ENCODE results near the gene HSCB. TPM values are rescaled to one million over a fixed set of nuclear protein-coding genes. Genes with fewer than 3 reads are reported as not detected.

Gene HSCB
- total and polyA plus RNA-seq, 9 of the 15 experiments (the other 6 are each of a cell fraction or from before 2014, with no cell fraction given): 2.6 to 13.1 (median 8.6) TPM

GRCh38 chr22:28773461-28773867 lies 31.6 kb downstream of the HSCB start:
- DNase-seq (ENCODE audit: extremely low read depth in 1 of 4, low spot score in 3 of 4) (no peak), ATAC-seq (peak; percentile 32), FAIRE-seq (peak; percentile 26)
- Histone ChIP-seq H3K79me2 (ENCODE audit: control insufficient read depth, insufficient read depth, low read length) (peaks cover 36% of the 10 kb centered on the region), H3K9me1 (ENCODE audit: control insufficient read depth, insufficient read depth, low read length) (no peaks in the 10 kb centered on the region), H3K9ac (ENCODE audit: insufficient read depth in 1 of 2, low read depth in 2 of 2, low read length in 2 of 2) (peak overlapping the region; percentile 88 to 94; a peak in 3 of 4 replicates), H3K36me3 (ENCODE audit: control insufficient read depth, insufficient read depth, low read length) (peaks cover 26% of the 10 kb centered on the region; the same call in 1 of the 3 replicates), H3K4me3 (peak overlapping the region; percentile 84), H4K20me1 (replicated peaks; ENCODE audit: control insufficient read depth, insufficient read depth, low read length) (no peaks in the 10 kb centered on the region), H3K9me3 (replicated peaks; ENCODE audit: control insufficient read depth, insufficient read depth, low read depth, low read length) (no peaks in the 10 kb centered on the region), H2AFZ (ENCODE audit: low read depth, low read length) (peak overlapping the region; percentile 85; the same call in 1 of the 2 replicates), H3K27me3 (ENCODE audit: control insufficient read depth in 2 of 2, insufficient read depth in 2 of 2, low read length in 2 of 2) (no peaks in the 10 kb centered on the region), H3K4me2 (ENCODE audit: insufficient read depth, low read length) (peak overlapping the region; percentile 84), H3K4me1 (replicated peaks in 1 of 2; ENCODE audit: control insufficient read depth in 2 of 2, insufficient read depth in 2 of 2, low read length in 2 of 2) (peaks cover 3 to 6% of the 10 kb centered on the region in 2 experiments; a peak in 2 of 5 replicates), H3K27ac (ENCODE audit: extremely low read depth, low read depth, low read length) (peak overlapping the region; percentile 92)
- in situ Hi-C loops (cut with MboI): no loop called here
- TSS peak; percentile 78 for BruUV-seq (replicated peaks)
- intact Hi-C loops (cut with micrococcal nuclease): no loop called here
- ChIA-PET CTCF (ENCODE audit: low intra/inter-chr PET ratio) (no interaction called here), POLR2A (no interaction called here)
- 2% methylated on average over 10 of the region's 10 CpGs for WGBS (ENCODE audit: insufficient coverage, low coverage, missing lambda C conversion rate)
- TF ChIP-seq, protein P1, sequence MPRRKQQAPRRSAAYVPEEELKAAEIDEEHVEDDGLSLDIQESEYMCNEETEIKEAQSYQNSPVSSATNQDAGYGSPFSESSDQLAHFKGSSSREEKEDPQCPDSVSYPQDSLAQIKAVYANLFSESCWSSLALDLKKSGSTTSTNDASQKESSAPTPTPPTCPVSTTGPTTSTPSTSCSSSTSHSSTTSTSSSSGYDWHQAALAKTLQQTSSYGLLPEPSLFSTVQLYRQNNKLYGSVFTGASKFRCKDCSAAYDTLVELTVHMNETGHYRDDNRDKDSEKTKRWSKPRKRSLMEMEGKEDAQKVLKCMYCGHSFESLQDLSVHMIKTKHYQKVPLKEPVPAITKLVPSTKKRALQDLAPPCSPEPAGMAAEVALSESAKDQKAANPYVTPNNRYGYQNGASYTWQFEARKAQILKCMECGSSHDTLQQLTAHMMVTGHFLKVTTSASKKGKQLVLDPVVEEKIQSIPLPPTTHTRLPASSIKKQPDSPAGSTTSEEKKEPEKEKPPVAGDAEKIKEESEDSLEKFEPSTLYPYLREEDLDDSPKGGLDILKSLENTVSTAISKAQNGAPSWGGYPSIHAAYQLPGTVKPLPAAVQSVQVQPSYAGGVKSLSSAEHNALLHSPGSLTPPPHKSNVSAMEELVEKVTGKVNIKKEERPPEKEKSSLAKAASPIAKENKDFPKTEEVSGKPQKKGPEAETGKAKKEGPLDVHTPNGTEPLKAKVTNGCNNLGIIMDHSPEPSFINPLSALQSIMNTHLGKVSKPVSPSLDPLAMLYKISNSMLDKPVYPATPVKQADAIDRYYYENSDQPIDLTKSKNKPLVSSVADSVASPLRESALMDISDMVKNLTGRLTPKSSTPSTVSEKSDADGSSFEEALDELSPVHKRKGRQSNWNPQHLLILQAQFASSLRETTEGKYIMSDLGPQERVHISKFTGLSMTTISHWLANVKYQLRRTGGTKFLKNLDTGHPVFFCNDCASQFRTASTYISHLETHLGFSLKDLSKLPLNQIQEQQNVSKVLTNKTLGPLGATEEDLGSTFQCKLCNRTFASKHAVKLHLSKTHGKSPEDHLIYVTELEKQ (CRISPR knock-in tag; IDR thresholded peaks at IDR 0.05): no peak
- TF ChIP-seq KDM5B (IDR thresholded peaks at IDR 0.05; ENCODE audit: insufficient replicate concordance, low read depth, low read length) (peak; percentile 5), MTA3 (IDR thresholded peaks at IDR 0.05; ENCODE audit: borderline replicate concordance) (peak; percentile 2; the same call in 1 of the 2 replicates), STAG1 (CRISPR knock-in tag; IDR thresholded peaks at IDR 0.05; ENCODE audit: borderline replicate concordance) (no peak), ARNT (IDR thresholded peaks at IDR 0.05) (no peak)

All from K562 (cell line).